ENCODE data around the gene VIPR2. TPM values are rescaled to one million over a fixed set of nuclear protein-coding genes. Genes with fewer than 3 reads are reported as not detected.

VIPR2 gene
- total and polyA plus RNA-seq, 11 donors = 3.3 to 27.0 (median 18.5) TPM

DNA sequence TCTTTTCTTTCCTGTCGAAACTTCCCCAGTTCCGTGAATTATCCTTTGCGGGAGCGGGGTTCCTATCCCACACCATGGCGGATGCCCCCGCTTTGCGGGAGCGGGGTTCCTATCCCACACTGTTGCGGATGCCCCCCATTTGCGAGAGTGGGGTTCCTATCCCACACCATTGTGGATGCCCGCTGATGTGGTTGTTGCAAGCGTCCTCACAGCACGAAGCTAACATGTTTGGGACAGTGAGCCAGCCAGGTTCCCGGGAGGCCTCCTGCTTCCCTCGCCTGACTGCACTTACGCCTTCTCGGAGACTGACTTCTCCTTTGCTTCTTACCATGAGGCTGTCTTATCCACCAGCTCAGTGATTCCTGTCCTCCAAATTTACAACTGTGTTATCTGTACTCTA lies 134.7 kb downstream of the VIPR2 start:
- Histone ChIP-seq H3K36me3 (no peaks in the 10 kb centered on the region), H3K27ac (no peak overlapping the region), H3K4me3 (no peak overlapping the region), H3K4me1 (peaks cover 0 to 28% (median 13%) of the 10 kb centered on the region in 12 donors), H3K9me3 (no peaks in the 10 kb centered on the region), H3K27me3 (no peaks in the 10 kb centered on the region)
- intact Hi-C loops (cut with DNase I) = loop anchor here in 1 of 10 donors (5.0 kb wide), 1 partner anchor 132 kb away; the partner anchor contains the start of gene VIPR2
- peak in 1 of 5 donors; percentile 61 for DNase-seq
- no peak for ATAC-seq
- WGBS, 4 donors = 78 to 86% (median 84%) methylated on average over 17 of the region's 17 CpGs
- TF ChIP-seq, protein P1, sequence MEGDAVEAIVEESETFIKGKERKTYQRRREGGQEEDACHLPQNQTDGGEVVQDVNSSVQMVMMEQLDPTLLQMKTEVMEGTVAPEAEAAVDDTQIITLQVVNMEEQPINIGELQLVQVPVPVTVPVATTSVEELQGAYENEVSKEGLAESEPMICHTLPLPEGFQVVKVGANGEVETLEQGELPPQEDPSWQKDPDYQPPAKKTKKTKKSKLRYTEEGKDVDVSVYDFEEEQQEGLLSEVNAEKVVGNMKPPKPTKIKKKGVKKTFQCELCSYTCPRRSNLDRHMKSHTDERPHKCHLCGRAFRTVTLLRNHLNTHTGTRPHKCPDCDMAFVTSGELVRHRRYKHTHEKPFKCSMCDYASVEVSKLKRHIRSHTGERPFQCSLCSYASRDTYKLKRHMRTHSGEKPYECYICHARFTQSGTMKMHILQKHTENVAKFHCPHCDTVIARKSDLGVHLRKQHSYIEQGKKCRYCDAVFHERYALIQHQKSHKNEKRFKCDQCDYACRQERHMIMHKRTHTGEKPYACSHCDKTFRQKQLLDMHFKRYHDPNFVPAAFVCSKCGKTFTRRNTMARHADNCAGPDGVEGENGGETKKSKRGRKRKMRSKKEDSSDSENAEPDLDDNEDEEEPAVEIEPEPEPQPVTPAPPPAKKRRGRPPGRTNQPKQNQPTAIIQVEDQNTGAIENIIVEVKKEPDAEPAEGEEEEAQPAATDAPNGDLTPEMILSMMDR (IDR thresholded peaks at IDR 0.05) = no peak
- TF ChIP-seq POLR2A (IDR thresholded peaks at IDR 0.05) = no peak

DNA sequence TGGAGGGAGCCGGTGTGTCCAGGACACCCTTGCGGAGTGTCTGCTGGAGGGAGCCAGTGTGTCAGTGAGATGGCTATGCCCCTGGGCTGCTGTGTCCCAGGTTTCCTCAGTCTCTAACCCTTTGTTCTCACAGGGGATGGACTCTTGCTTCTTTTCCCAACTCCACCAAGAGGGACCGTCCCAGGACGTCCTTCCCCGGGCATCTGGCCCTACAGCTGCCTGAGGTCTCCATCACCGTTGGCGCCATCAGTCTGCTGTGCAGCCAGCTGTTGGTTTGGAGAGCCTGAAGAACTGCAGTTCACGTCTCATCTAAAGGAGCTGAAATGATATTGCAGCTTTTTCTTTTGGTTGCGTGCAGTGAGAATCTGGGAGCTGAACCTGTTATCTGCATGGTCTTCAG lies 136.2 kb downstream of the VIPR2 start:
- 81 to 91% (median 85%) methylated on average over 9 of the region's 9 CpGs for whole genome bisulfite sequencing, 4 donors
- no peaks in the 10 kb centered on the region for H3K9me3 ChIP-seq
- DNase-seq (peak in 1 of 5 donors; percentile 42), ATAC-seq (peak in 3 of 4 donors; percentile 4 to 30 (median 9))
- H3K27ac ChIP-seq = peak overlapping the region in 1 of 12 donors; percentile 18
- no peaks in the 10 kb centered on the region for H3K27me3 ChIP-seq
- TF ChIP-seq, protein P1 (IDR thresholded peaks at IDR 0.05) = no peak
- TF ChIP-seq POLR2A (IDR thresholded peaks at IDR 0.05) = no peak
- H3K36me3 ChIP-seq = no peaks in the 10 kb centered on the region
- H3K4me1 ChIP-seq = peaks cover 0 to 23% (median 9%) of the 10 kb centered on the region in 12 donors
- H3K4me3 ChIP-seq = no peak overlapping the region
- intact Hi-C loops (cut with DNase I) = no loop called here

DNA sequence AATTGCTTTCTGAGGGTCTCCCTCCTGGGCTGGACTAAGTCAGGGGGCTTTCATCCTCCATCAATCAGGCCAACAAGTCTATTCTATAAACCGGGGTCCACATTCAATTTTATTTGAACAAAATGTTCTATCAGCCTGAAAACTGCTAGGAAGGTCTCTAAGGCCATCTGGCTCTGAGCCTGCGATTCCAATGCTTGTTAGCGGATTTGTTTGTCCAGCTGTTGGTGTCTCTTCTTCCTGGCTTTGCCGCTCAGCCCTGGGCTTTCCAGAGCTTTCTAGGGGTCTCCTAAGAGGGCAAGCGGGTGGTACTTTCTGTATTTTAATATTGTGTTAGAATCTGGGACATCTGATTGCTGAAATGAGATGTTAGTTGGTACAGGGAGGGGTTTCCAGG lies 136.7 kb downstream of the VIPR2 start:
- Histone ChIP-seq H3K4me3 (no peak overlapping the region), H3K36me3 (no peaks in the 10 kb centered on the region), H3K27ac (peak overlapping the region in 2 of 12 donors; percentile 29 to 34), H3K4me1 (peaks cover 0 to 22% (median 9%) of the 10 kb centered on the region in 12 donors), H3K27me3 (no peaks in the 10 kb centered on the region), H3K9me3 (no peaks in the 10 kb centered on the region)
- WGBS, 4 donors = 69 to 88% (median 73%) methylated on average over 5 of the region's 5 CpGs
- DNase-seq = peak in 2 of 5 donors; percentile 51 to 55
- TF ChIP-seq POLR2A (IDR thresholded peaks at IDR 0.05) = no peak
- TF ChIP-seq, protein P1 (IDR thresholded peaks at IDR 0.05) = no peak
- intact Hi-C loops (cut with DNase I) = no loop called here
- peak in 2 of 4 donors; percentile 3 to 46 for ATAC-seq

DNA sequence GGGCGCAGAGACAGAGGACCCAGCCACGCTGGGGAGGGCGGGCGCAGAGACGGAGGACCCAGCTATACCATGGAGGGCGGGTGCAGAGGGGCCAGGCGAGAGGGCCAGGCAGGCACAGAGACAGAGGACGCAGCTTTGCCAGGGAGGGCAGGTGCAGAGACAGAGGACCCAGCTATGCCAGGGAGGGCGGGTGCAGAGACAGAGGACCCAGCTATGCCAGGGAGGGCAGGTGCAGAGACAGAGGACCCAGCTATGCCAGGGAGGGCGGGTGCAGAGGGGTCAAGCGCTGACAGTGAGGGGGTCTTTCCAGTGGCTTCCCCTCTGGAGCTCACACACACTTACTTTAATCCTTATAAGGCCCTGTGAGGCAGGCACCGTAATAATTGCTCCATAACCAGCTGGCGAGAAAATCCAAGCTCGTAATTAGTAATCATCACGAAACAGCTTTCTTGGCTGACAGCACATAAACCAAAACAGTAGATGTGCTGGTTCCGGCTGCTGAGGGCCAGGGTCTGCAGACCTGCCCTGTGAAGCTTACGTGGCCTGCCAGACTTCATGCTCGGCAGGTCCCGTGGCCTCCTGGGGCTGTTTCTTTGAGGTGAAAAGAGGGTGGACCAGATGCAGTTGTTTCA lies 137.2 kb downstream of the VIPR2 start:
- Histone ChIP-seq H3K36me3 (no peaks in the 10 kb centered on the region), H3K27ac (peak overlapping the region in 2 of 12 donors; percentile 29 to 34), H3K9me3 (no peaks in the 10 kb centered on the region), H3K4me3 (no peak overlapping the region), H3K4me1 (peaks cover 0 to 17% (median 4%) of the 10 kb centered on the region in 12 donors), H3K27me3 (no peaks in the 10 kb centered on the region)
- intact Hi-C loops (cut with DNase I) = no loop called here
- ATAC-seq (no peak), DNase-seq (peak in 1 of 5 donors; percentile 42)
- TF ChIP-seq, protein P1 (IDR thresholded peaks at IDR 0.05) = no peak
- 87 to 96% (median 93%) methylated on average over 19 of the region's 19 CpGs for WGBS, 4 donors
